Activated naive CD8-positive, alpha-beta T cell treated with anti-CD3 and anti-CD28 coated beads, Interleukin-2, amount 50 U/mL, for 24 hours (primary cell): ENCODE results near the gene MTF2.
A peak's percentile ranks its signal among the peaks of the same experiment; 100 is the strongest.

Experiments used
- ATAC-seq: fragments of 150-1000 bp; cut with Tn5 transposase; one replicate; pipeline ENCODE4 v1.10.0; 2021
- DNase-seq: peaks from one replicate; pipeline ENCODE4 v3.0.0; 2021
- H3K27ac Mint-ChIP-seq: one replicate; pipeline ENCODE4 v1.8.0; 2021; ENCODE audit warnings: mild to moderate bottlenecking, mixed read lengths
- H3K27me3 Mint-ChIP-seq: one replicate; pipeline ENCODE4 v1.8.0; 2021; ENCODE audit warnings: mixed read lengths
- H3K36me3 Mint-ChIP-seq: one replicate; pipeline ENCODE4 v1.8.0; 2021; ENCODE audit warnings: low read depth, mixed read lengths
- H3K4me1 Mint-ChIP-seq: one replicate; pipeline ENCODE4 v1.8.0; 2021; ENCODE audit warnings: mixed read lengths
- H3K4me3 Mint-ChIP-seq: one replicate; pipeline ENCODE4 v1.8.0; 2021; ENCODE audit warnings: mild to moderate bottlenecking, moderate library complexity, mixed read lengths
- H3K9me3 Mint-ChIP-seq: one replicate; pipeline ENCODE4 v1.8.0; 2021; ENCODE audit warnings: mixed read lengths

The MTF2 gene

GRCh38 chr1:93107395-93107794 is 28.3 kb downstream of the MTF2 start:
- ATAC-seq = no peak
- Mint-ChIP-seq H3K4me3 (no peak overlapping the region), H3K36me3 (peaks cover 63% of the 10 kb centered on the region), H3K4me1 (peaks cover 27% of the 10 kb centered on the region), H3K27ac (no peak overlapping the region), H3K27me3 (no peaks in the 10 kb centered on the region), H3K9me3 (peaks cover 21% of the 10 kb centered on the region)
- no peak for DNase-seq

GRCh38 chr1:93108335-93108734 is 29.3 kb downstream of the MTF2 start:
- Mint-ChIP-seq H3K27ac (no peak overlapping the region), H3K36me3 (peaks cover 66% of the 10 kb centered on the region), H3K9me3 (peaks cover 21% of the 10 kb centered on the region), H3K27me3 (no peaks in the 10 kb centered on the region), H3K4me1 (peaks cover 25% of the 10 kb centered on the region), H3K4me3 (no peak overlapping the region)
- DNase-seq (no peak), ATAC-seq (no peak)

GRCh38 chr1:93109578-93109977 is 30.5 kb downstream of the MTF2 start:
- H3K27me3 Mint-ChIP-seq = no peaks in the 10 kb centered on the region
- peaks cover 63% of the 10 kb centered on the region for H3K36me3 Mint-ChIP-seq
- H3K9me3 Mint-ChIP-seq = peaks cover 21% of the 10 kb centered on the region
- DNase-seq (no peak), ATAC-seq (no peak)
- H3K4me3 Mint-ChIP-seq = no peak overlapping the region
- H3K27ac Mint-ChIP-seq = no peak overlapping the region
- peaks cover 23% of the 10 kb centered on the region for H3K4me1 Mint-ChIP-seq

GRCh38 chr1:93111065-93111464 is 32.0 kb downstream of the MTF2 start:
- H3K9me3 Mint-ChIP-seq = peaks cover 18% of the 10 kb centered on the region
- H3K4me1 Mint-ChIP-seq = peaks cover 23% of the 10 kb centered on the region
- no peak overlapping the region for H3K27ac Mint-ChIP-seq
- no peak overlapping the region for H3K4me3 Mint-ChIP-seq
- ATAC-seq = no peak
- no peak for DNase-seq
- peaks cover 53% of the 10 kb centered on the region for H3K36me3 Mint-ChIP-seq
- no peaks in the 10 kb centered on the region for H3K27me3 Mint-ChIP-seq

GRCh38 chr1:93111561-93111960 is 32.5 kb downstream of the MTF2 start:
- Mint-ChIP-seq H3K27ac (no peak overlapping the region), H3K9me3 (peaks cover 16% of the 10 kb centered on the region), H3K36me3 (peaks cover 54% of the 10 kb centered on the region), H3K27me3 (no peaks in the 10 kb centered on the region), H3K4me3 (no peak overlapping the region), H3K4me1 (peaks cover 23% of the 10 kb centered on the region)
- ATAC-seq (no peak), DNase-seq (no peak)

GRCh38 chr1:93113127-93113526 is 34.0 kb downstream of the MTF2 start:
- no peak overlapping the region for H3K4me3 Mint-ChIP-seq
- DNase-seq (no peak), ATAC-seq (no peak)
- peaks cover 23% of the 10 kb centered on the region for H3K4me1 Mint-ChIP-seq
- no peak overlapping the region for H3K27ac Mint-ChIP-seq
- H3K9me3 Mint-ChIP-seq = peaks cover 6% of the 10 kb centered on the region
- H3K36me3 Mint-ChIP-seq = peaks cover 46% of the 10 kb centered on the region
- no peaks in the 10 kb centered on the region for H3K27me3 Mint-ChIP-seq

- no peak overlapping the region for H3K4me3 Mint-ChIP-seq
- no peak overlapping the region for H3K27ac Mint-ChIP-seq
- DNase-seq (no peak), ATAC-seq (no peak)
- H3K9me3 Mint-ChIP-seq = no peaks in the 10 kb centered on the region
- peaks cover 15% of the 10 kb centered on the region for H3K4me1 Mint-ChIP-seq
- peaks cover 47% of the 10 kb centered on the region for H3K36me3 Mint-ChIP-seq
- no peaks in the 10 kb centered on the region for H3K27me3 Mint-ChIP-seq
Measured at GRCh38 chr1:93114391-93114790, 35.3 kb downstream of the MTF2 start.

GRCh38 chr1:93120614-93121013 is 41.5 kb downstream of the MTF2 start:
- Mint-ChIP-seq H3K4me3 (no peak overlapping the region), H3K27ac (no peak overlapping the region), H3K27me3 (no peaks in the 10 kb centered on the region), H3K9me3 (no peaks in the 10 kb centered on the region), H3K36me3 (peaks cover 43% of the 10 kb centered on the region), H3K4me1 (peaks cover 1% of the 10 kb centered on the region)
- DNase-seq = no peak
- ATAC-seq = no peak

- Mint-ChIP-seq H3K4me1 (peaks cover 1% of the 10 kb centered on the region), H3K36me3 (peaks cover 36% of the 10 kb centered on the region), H3K4me3 (no peak overlapping the region), H3K9me3 (no peaks in the 10 kb centered on the region), H3K27me3 (no peaks in the 10 kb centered on the region), H3K27ac (no peak overlapping the region)
- DNase-seq (no peak), ATAC-seq (no peak)
Measured at GRCh38 chr1:93123201-93123783, 44.2 kb downstream of the MTF2 start.

GRCh38 chr1:93124556-93125355 is 45.7 kb downstream of the MTF2 start:
- H3K4me3 Mint-ChIP-seq = no peak overlapping the region
- peaks cover 34% of the 10 kb centered on the region for H3K36me3 Mint-ChIP-seq
- DNase-seq (no peak), ATAC-seq (no peak)
- H3K4me1 Mint-ChIP-seq = peaks cover 1% of the 10 kb centered on the region
- H3K9me3 Mint-ChIP-seq = no peaks in the 10 kb centered on the region
- H3K27me3 Mint-ChIP-seq = no peaks in the 10 kb centered on the region
- H3K27ac Mint-ChIP-seq = no peak overlapping the region

GRCh38 chr1:93129507-93130099 is 50.5 kb downstream of the MTF2 start:
- Mint-ChIP-seq H3K9me3 (no peaks in the 10 kb centered on the region), H3K4me1 (no peaks in the 10 kb centered on the region)

GRCh38 chr1:93132638-93133037 is 53.6 kb downstream of the MTF2 start:
- H3K27me3 Mint-ChIP-seq = no peaks in the 10 kb centered on the region
- no peaks in the 10 kb centered on the region for H3K4me1 Mint-ChIP-seq
- no peaks in the 10 kb centered on the region for H3K9me3 Mint-ChIP-seq
- no peak for ATAC-seq
- no peak overlapping the region for H3K4me3 Mint-ChIP-seq
- DNase-seq = no peak
- H3K27ac Mint-ChIP-seq = no peak overlapping the region
- peaks cover 29% of the 10 kb centered on the region for H3K36me3 Mint-ChIP-seq

More at GRCh38 chr1:93129507-93130099, 50.5 kb downstream of the MTF2 start:
- ATAC-seq (no peak), DNase-seq (no peak)
- peaks cover 26% of the 10 kb centered on the region for H3K36me3 Mint-ChIP-seq
- H3K4me3 Mint-ChIP-seq = no peak overlapping the region
- H3K27ac Mint-ChIP-seq = no peak overlapping the region
- no peaks in the 10 kb centered on the region for H3K27me3 Mint-ChIP-seq

GRCh38 chr1:93136445-93136844 is 57.4 kb downstream of the MTF2 start:
- no peak for DNase-seq
- ATAC-seq = no peak
- H3K36me3 Mint-ChIP-seq = peaks cover 34% of the 10 kb centered on the region
- no peak overlapping the region for H3K4me3 Mint-ChIP-seq
- no peaks in the 10 kb centered on the region for H3K27me3 Mint-ChIP-seq
- no peaks in the 10 kb centered on the region for H3K9me3 Mint-ChIP-seq
- H3K27ac Mint-ChIP-seq = no peak overlapping the region
- no peaks in the 10 kb centered on the region for H3K4me1 Mint-ChIP-seq

- DNase-seq (no peak), ATAC-seq (no peak)
- Mint-ChIP-seq H3K4me3 (no peak overlapping the region), H3K9me3 (no peaks in the 10 kb centered on the region), H3K27ac (no peak overlapping the region), H3K4me1 (peaks cover 2% of the 10 kb centered on the region), H3K36me3 (peaks cover 43% of the 10 kb centered on the region), H3K27me3 (no peaks in the 10 kb centered on the region)
Measured at GRCh38 chr1:93137604-93138292, 58.7 kb downstream of the MTF2 start.

- Mint-ChIP-seq H3K27ac (peak overlapping the region; percentile 52), H3K4me3 (no peak overlapping the region), H3K27me3 (no peaks in the 10 kb centered on the region), H3K36me3 (peaks cover 38% of the 10 kb centered on the region), H3K4me1 (peaks cover 2% of the 10 kb centered on the region), H3K9me3 (no peaks in the 10 kb centered on the region)
- ATAC-seq = no peak
- DNase-seq = no peak
Measured at GRCh38 chr1:93140106-93140505, 61.0 kb downstream of the MTF2 start.
